Activated CD4-positive, CD25-positive, alpha-beta regulatory T cell treated with anti-CD3 and anti-CD28 coated beads, Interleukin-2, amount 50 U/mL, for 24 hours (primary cell): ENCODE measurements around the gene MLPH.

Source experiments
- ATAC-seq, 2 donors: fragments of 150-1000 bp; cut with Tn5 transposase; one replicate each; pipeline ENCODE4 v1.10.0; 2021; ENCODE audit warnings: mild to moderate bottlenecking in 1 of 2, moderate library complexity in 1 of 2

The MLPH gene

DNA sequence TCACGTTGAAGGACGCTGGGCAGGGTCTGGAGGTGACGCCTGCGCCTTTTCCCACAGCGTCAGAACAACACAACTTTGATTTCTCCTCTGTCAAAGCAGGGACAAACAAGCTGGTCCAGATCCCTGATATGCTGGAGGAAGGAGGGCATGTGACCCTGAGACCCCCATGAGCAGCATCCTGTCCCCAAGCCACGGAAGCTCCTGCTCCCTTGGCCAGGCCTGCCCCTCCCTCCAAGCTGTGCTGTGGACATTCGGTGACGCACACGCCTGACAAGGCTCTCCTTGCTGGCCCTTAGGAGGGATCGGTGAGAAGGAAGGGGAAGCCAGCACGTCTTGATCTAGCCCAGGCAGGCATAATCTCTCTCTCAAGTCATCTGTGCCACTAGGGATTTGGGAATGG, 11.3 kb downstream of the MLPH start:
- ATAC-seq = no peak

- no peak for ATAC-seq
These were observed 13.8 kb downstream of the MLPH start for GRCh38 chr2:237500681-237501424.

DNA sequence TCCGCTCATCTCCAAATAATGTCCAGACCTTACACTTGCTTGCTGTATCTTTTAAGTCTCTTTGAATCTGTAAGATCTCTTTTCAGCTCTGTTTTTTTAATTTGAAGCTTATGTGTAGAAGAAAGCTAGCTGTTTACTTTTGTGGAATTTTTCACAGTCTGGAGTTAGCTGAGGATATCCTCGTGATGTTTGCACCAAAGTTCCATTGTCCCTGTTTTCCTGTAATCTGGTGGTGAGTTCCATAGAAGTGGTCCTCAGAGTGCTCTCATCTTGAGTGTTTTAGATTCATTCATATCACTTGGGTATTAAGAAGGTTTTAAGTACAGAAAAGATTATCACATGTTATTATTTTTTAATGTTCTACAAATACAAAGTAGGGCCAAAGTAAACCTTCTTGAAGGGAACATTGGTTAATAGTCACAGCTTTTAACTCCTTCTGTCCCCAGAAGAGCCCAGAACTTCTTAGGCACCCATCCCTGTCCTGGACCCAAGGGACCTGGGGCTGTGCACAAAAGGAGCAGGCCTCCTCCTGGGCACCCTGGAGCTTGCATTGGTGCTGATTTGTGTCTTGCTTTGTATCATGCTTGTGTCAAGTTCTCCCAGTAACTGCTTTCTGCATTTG, 15.0 kb downstream of the MLPH start:
- ATAC-seq = no peak

GRCh38 chr2:237503201-237503600, 16.1 kb downstream of the MLPH start:
- ATAC-seq = no peak

GRCh38 chr2:237505188-237505939, 18.3 kb downstream of the MLPH start:
- ATAC-seq = no peak

GRCh38 chr2:237507512-237507911, 20.5 kb downstream of the MLPH start:
- ATAC-seq = no peak

DNA sequence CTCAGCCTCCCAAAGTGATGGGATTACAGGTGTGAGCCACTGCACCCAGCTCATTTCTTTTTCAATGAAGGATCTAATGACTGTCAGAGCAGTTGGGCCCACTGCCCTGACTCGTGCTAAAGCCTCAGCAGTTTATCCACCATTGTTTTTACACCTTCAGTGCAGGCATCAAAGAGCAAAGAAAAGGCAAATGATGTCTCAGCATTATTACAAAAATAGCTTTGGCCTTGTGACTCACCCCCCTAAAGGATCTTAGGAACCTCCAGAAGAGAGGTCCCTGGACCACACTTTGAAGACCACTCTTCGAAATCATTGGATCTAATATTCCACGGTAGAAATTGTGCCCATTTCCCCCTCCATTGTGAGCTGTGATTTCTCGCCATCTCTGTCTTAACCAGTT, 21.3 kb downstream of the MLPH start:
- no peak for ATAC-seq

DNA sequence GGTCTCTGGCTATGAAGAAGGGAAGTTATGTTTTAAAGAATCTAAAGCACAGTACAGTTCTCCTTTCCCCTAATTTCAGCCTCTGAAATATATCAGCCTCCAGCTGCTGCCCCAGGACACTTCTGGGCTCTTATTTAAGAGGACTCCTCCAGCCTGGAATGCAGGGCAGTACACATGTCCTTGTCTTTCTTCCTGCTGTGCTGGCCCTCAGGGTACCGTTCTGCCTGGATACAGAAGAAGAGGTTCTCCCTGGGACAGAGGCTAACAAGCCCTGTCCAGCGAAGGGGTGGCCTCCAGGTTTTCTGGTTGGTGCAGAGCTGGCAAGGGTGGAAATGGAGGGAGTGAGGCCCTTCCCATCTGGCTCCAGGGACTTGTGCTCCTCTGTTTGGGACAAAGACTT, 22.1 kb downstream of the MLPH start:
- ATAC-seq = no peak

DNA sequence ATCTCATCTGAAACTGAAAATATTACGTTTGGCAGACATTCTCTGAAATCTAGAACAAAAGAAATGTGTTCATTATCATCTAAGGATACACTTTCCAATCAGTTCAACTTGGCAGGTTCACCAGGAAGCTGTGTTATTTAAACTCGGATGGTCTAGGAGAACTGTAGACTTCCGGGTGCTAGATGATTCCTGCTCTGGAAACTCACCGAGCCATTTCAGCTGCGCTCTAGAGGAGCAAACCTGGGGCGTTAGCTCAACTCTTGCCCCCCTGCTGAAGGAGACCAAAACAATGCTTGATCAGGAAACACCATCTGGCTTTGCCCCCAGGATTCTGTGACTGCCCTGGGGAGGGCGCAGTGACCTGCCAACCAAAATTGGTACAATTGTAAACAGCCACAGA, 22.9 kb downstream of the MLPH start:
- ATAC-seq = no peak

DNA sequence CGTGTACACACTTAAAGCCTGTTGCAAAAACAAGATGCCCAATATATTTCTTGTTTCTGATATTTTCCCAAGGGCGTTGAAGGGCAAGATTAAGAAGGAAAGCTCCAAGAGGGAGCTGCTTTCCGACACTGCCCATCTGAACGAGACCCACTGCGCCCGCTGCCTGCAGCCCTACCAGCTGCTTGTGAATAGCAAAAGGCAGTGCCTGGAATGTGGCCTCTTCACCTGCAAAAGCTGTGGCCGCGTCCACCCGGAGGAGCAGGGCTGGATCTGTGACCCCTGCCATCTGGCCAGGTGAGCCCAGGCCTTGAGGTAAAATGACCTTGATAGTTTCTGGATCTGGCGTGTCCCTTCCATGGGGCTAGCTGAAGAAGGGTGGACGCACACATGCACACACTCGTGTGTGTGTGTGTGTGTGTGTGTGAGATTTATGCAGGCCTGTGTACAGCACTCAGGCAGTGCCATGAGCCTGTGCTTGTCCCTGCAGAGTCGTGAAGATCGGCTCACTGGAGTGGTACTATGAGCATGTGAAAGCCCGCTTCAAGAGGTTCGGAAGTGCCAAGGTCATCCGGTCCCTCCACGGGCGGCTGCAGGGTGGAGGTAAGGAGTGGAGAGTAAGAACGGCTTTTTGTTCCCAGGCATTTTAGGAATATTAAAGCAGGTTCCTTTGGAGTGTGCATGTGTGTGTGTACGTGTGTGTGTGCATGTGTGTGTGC, 23.6 kb downstream of the MLPH start:
- no peak for ATAC-seq

DNA sequence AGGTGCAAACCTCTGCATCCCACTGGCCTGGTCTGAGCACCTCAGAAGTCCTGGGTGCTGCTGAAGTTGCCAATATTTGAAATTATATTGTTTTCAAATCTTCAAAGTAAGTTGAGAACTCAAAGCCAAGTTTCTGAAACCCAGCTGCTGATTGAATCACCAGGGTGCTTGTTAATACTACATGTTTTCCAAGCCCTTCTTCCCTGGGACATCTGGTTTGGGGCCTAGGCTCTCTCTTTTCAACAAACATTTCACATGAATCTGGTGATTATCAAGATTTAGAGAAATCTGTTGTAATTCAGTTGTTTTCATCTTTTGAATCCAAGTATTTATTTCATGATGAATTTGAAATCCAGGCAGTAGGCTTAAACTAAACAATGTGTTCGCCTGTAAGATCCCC, 24.4 kb downstream of the MLPH start:
- ATAC-seq = no peak

- ATAC-seq = no peak
These were observed 24.9 kb downstream of the MLPH start for GRCh38 chr2:237511885-237512405.

GRCh38 chr2:237512774-237513466, 25.9 kb downstream of the MLPH start:
- ATAC-seq = peak; percentile 43 to 61

GRCh38 chr2:237513693-237514092, 26.6 kb downstream of the MLPH start:
- ATAC-seq = no peak

- no peak for ATAC-seq
These were observed 27.6 kb downstream of the MLPH start for GRCh38 chr2:237514474-237515130.

- ATAC-seq = no peak
These were observed 28.1 kb downstream of the MLPH start for GRCh38 chr2:237515166-237515565.

GRCh38 chr2:237515621-237516275, 28.7 kb downstream of the MLPH start:
- no peak for ATAC-seq

- no peak for ATAC-seq
These were observed 30.1 kb downstream of the MLPH start for GRCh38 chr2:237517163-237517562.

DNA sequence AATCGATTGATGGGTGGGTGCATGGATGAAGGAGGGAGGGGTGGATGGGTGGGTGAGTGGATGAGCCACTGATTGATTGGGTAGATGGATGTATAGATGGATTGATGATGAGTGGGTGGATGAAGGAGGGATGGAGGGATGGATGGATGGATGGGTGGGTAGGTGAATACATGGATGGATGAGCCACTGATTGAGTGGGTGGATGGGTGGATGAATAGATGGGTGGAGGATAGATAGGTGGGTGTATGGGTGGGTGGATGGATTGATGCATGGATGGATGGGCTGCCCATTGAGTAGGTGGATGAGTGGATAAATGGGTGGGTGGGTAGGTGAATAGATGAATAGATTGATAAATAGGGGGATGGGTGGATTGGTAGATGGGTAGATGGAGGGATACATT, 30.9 kb downstream of the MLPH start:
- no peak for ATAC-seq

GRCh38 chr2:237519506-237520245, 32.6 kb downstream of the MLPH start:
- ATAC-seq = no peak

DNA sequence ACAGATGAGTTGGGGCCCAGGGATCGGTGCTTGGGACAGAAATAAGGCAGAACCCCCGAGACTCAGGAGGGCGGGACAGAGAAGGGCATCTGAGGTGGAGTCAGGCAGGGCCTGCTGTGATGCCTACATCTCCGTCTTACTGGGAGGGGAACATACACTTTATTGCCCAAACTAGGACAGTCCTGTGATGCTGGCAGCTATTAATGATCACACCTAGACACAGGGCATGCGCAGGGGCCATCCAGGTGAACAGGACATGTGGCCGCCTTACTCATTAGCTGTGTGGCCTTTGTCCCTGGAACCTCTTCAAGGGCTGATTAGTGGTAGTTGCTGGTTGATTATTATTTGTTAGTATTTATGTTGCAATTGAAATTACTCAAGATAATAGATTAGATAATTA, 33.2 kb downstream of the MLPH start:
- no peak for ATAC-seq
